ENCODE measurements around the gene ECSIT. TPM values are rescaled to one million over a fixed set of nuclear protein-coding genes. Genes with fewer than 3 reads are reported as not detected.

ECSIT gene
- total and polyA plus RNA-seq, 4 donors, result 31.7 to 58.8 (median 40.4) TPM

DNA sequence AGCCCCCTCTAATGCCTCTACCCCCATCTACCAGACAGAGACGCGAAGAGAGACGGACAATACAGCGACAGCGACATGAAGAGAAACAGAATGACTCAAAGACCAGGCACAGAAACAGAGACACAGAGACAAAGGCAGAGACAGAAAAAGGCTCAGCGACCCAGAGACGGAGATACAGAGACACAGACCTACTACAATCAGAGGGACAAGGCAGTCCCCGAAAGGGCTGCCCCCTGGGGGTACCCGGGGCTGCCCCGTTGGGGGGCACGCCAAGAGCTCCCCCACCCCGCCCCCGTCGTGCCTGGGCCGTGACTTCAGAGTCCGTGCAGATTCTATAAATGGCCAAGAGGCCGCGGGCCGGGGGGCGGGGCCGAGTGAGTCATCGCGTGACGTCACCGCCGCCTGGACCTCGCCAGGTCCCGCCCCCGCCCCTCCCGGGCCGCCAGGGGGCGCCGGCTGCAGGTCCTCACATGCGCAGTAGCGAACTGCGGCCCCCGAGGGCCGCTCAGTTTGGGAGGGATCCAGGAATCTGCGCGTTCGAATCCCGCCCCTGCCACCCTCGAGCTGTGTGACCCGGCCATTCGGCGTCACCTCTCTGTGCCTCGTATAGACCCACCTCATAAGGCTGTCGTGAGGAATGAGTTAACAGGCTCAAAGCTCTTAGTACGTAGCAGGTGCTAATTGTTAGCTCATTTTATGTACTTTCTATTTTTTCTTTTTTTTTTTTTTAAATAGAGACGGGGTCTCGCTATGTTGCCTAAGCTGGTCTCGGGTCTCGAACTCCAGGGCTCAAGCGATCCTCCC lies 7.1 kb upstream of the ECSIT start:
- H3K27ac ChIP-seq (ENCODE audit: low read depth in 1 of 2, low read length in 1 of 2), result peak overlapping the region; percentile 74 to 85
- H3K4me3 ChIP-seq, result no peak overlapping the region
- peaks cover 0 to 13% (median 4%) of the 10 kb centered on the region in 5 donors for H3K4me1 ChIP-seq (ENCODE audit: control insufficient read depth in 5 of 5, insufficient read depth in 5 of 5, low read length in 5 of 5)

DNA sequence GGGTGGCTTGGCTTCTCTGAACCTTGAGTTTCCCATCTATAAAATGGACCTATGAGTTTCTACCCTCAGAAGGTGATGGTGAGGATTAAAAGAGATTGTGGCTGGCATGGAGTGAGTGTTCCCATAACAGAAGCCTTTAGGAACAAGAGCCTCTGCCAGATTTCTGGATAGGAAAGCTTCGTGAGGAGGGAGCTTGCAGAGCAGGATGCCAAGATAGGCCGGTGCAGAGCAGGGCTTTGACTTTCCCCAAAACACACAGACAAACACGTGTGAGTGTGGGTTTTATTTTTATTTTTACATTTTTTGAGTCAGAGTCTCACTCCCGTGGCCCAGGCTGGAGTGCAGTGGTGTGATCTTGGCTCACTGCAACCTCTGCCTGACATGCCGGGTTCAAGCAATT lies 6.0 kb upstream of the ECSIT start:
- Histone ChIP-seq H3K27me3 (ENCODE audit: control insufficient read depth in 3 of 3, insufficient read depth in 3 of 3, low read length in 2 of 3) (peaks cover 0 to 8% (median 6%) of the 10 kb centered on the region in 3 donors), H3K4me3 (no peak overlapping the region), H3K9ac (ENCODE audit: insufficient read depth in 1 of 2, low read length in 2 of 2) (no peak overlapping the region), H3K4me1 (ENCODE audit: control insufficient read depth in 5 of 5, insufficient read depth in 5 of 5, low read length in 5 of 5) (peaks cover 0 to 13% (median 4%) of the 10 kb centered on the region in 5 donors), H3K36me3 (ENCODE audit: control insufficient read depth in 4 of 4, insufficient read depth in 4 of 4, low read length in 4 of 4) (no peaks in the 10 kb centered on the region), H3K9me3 (ENCODE audit: control insufficient read depth in 4 of 4, insufficient read depth in 3 of 4, low read length in 3 of 4) (no peaks in the 10 kb centered on the region), H3K27ac (ENCODE audit: low read depth in 1 of 2, low read length in 1 of 2) (peak overlapping the region in 1 of 2 donors; percentile 74)
- DNase-seq (peak in 1 of 3 donors; percentile 26), ATAC-seq (ENCODE audit: insufficient read depth, low FRiP score) (no peak)
- 66 to 71% methylated on average over 5 of the region's 5 CpGs for WGBS, 2 donors
- TF ChIP-seq, protein P1, sequence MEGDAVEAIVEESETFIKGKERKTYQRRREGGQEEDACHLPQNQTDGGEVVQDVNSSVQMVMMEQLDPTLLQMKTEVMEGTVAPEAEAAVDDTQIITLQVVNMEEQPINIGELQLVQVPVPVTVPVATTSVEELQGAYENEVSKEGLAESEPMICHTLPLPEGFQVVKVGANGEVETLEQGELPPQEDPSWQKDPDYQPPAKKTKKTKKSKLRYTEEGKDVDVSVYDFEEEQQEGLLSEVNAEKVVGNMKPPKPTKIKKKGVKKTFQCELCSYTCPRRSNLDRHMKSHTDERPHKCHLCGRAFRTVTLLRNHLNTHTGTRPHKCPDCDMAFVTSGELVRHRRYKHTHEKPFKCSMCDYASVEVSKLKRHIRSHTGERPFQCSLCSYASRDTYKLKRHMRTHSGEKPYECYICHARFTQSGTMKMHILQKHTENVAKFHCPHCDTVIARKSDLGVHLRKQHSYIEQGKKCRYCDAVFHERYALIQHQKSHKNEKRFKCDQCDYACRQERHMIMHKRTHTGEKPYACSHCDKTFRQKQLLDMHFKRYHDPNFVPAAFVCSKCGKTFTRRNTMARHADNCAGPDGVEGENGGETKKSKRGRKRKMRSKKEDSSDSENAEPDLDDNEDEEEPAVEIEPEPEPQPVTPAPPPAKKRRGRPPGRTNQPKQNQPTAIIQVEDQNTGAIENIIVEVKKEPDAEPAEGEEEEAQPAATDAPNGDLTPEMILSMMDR (IDR thresholded peaks at IDR 0.05; ENCODE audit: control extremely low read depth, extremely low read depth), result no peak

More for the DNA sequence above, 7.1 kb upstream of the ECSIT start:
- DNase-seq (peak; percentile 86 to 91 (median 87)), ATAC-seq (ENCODE audit: insufficient read depth, low FRiP score) (peak; percentile 89)
- WGBS, 2 donors, result 14 to 16% methylated on average over 54 of the region's 54 CpGs
- H3K36me3 ChIP-seq (ENCODE audit: control insufficient read depth in 4 of 4, insufficient read depth in 4 of 4, low read length in 4 of 4), result no peaks in the 10 kb centered on the region
- peaks cover 0 to 8% (median 6%) of the 10 kb centered on the region in 3 donors for H3K27me3 ChIP-seq (ENCODE audit: control insufficient read depth in 3 of 3, insufficient read depth in 3 of 3, low read length in 2 of 3)
- TF ChIP-seq, protein P1 (IDR thresholded peaks at IDR 0.05; ENCODE audit: control extremely low read depth, extremely low read depth), result peak; percentile 47
- peak overlapping the region; percentile 67 to 80 for H3K9ac ChIP-seq (ENCODE audit: insufficient read depth in 1 of 2, low read length in 2 of 2)
- H3K9me3 ChIP-seq (ENCODE audit: control insufficient read depth in 4 of 4, insufficient read depth in 3 of 4, low read length in 3 of 4), result no peaks in the 10 kb centered on the region

DNA sequence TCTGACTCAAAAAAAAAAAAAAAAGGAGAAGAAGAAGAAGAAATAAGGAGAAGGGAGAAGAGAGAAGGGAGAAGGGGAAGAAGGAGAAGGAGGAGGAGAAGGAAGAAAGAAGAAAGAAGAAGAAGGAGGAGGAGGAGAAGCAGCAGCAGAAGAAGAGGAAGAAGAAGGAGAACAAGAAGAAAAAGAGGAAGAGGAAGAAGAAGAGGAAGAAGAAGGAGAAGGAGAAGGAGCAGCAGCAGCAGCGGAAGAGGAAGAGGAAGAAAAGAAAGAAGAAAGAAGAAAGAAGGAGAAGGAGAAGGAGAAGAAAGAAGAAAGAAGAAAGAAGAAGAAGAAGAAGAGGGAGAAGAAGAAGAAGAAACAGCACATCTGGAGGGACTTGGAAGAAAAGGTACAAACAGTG lies 5.6 kb upstream of the ECSIT start:
- DNase-seq (no peak), ATAC-seq (ENCODE audit: insufficient read depth, low FRiP score) (no peak)
- H3K27me3 ChIP-seq (ENCODE audit: control insufficient read depth in 3 of 3, insufficient read depth in 3 of 3, low read length in 2 of 3), result peaks cover 0 to 6% (median 5%) of the 10 kb centered on the region in 3 donors
- H3K9me3 ChIP-seq (ENCODE audit: control insufficient read depth in 4 of 4, insufficient read depth in 3 of 4, low read length in 3 of 4), result no peaks in the 10 kb centered on the region
- peaks cover 0 to 13% (median 4%) of the 10 kb centered on the region in 5 donors for H3K4me1 ChIP-seq (ENCODE audit: control insufficient read depth in 5 of 5, insufficient read depth in 5 of 5, low read length in 5 of 5)
- TF ChIP-seq, protein P1 (IDR thresholded peaks at IDR 0.05; ENCODE audit: control extremely low read depth, extremely low read depth), result no peak
- no peak overlapping the region for H3K27ac ChIP-seq (ENCODE audit: low read depth in 1 of 2, low read length in 1 of 2)
- H3K4me3 ChIP-seq, result no peak overlapping the region
- no peak overlapping the region for H3K9ac ChIP-seq (ENCODE audit: insufficient read depth in 1 of 2, low read length in 2 of 2)
- no peaks in the 10 kb centered on the region for H3K36me3 ChIP-seq (ENCODE audit: control insufficient read depth in 4 of 4, insufficient read depth in 4 of 4, low read length in 4 of 4)
- WGBS, 2 donors, result 35 to 58% methylated on average over 1 of the region's 1 CpG
